ENCODE data around the gene MACROD2.
"Not testable (repeated sequence)": the region's sequence is repeated elsewhere in the genome, so short reads cannot be mapped to it uniquely, and the experiment has no call there.

The MACROD2 gene

GRCh38 chr20:14197097-14197496, 201.8 kb downstream of the MACROD2 start:
- DNase-seq: no peak

- no peak for DNase-seq
Measured at GRCh38 chr20:14198416-14198815, 203.1 kb downstream of the MACROD2 start.

- no peak for DNase-seq
Measured at GRCh38 chr20:14199111-14199510, 203.8 kb downstream of the MACROD2 start.

GRCh38 chr20:14203657-14204056, 208.3 kb downstream of the MACROD2 start:
- no peak for DNase-seq

GRCh38 chr20:14207591-14207990, 212.3 kb downstream of the MACROD2 start:
- DNase-seq: no peak

- DNase-seq: no peak
Measured at GRCh38 chr20:14208956-14209355, 213.6 kb downstream of the MACROD2 start.

GRCh38 chr20:14210146-14210545, 214.8 kb downstream of the MACROD2 start:
- no peak for DNase-seq

- DNase-seq: no peak
Measured at GRCh38 chr20:14214046-14214445, 218.7 kb downstream of the MACROD2 start.

GRCh38 chr20:14215880-14216279, 220.6 kb downstream of the MACROD2 start:
- not testable (repeated sequence) for DNase-seq

- no peak for DNase-seq
Measured at GRCh38 chr20:14219801-14220461, 224.6 kb downstream of the MACROD2 start.

- no peak for DNase-seq
Measured at GRCh38 chr20:14220986-14221385, 225.7 kb downstream of the MACROD2 start.

GRCh38 chr20:14223806-14224205, 228.5 kb downstream of the MACROD2 start:
- DNase-seq: no peak

- not testable (repeated sequence) for DNase-seq
Measured at GRCh38 chr20:14226051-14227049, 231.0 kb downstream of the MACROD2 start.

- DNase-seq: no peak
Measured at GRCh38 chr20:14232650-14233049, 237.3 kb downstream of the MACROD2 start.

GRCh38 chr20:14234666-14235295, 239.5 kb downstream of the MACROD2 start:
- no peak for DNase-seq

- DNase-seq: no peak
Measured at GRCh38 chr20:14235355-14235754, 240.0 kb downstream of the MACROD2 start.

- DNase-seq: no peak
Measured at GRCh38 chr20:14245368-14245970, 250.2 kb downstream of the MACROD2 start.

GRCh38 chr20:14259689-14260088, 264.4 kb downstream of the MACROD2 start:
- no peak for DNase-seq

GRCh38 chr20:14260367-14260766, 265.1 kb downstream of the MACROD2 start:
- no peak for DNase-seq

- DNase-seq: peak; percentile 11
Measured at GRCh38 chr20:14264869-14265268, 269.6 kb downstream of the MACROD2 start.

- no peak for DNase-seq
Measured at GRCh38 chr20:14266246-14266645, 270.9 kb downstream of the MACROD2 start.

GRCh38 chr20:14270751-14271150, 275.4 kb downstream of the MACROD2 start:
- not testable (repeated sequence) for DNase-seq

GRCh38 chr20:14282140-14282539, 286.8 kb downstream of the MACROD2 start:
- DNase-seq: no peak
